NOMO-1 (cell line): ENCODE results near the gene CBR3.
"Not testable (repeated sequence)": the region's sequence is repeated elsewhere in the genome, so short reads cannot be mapped to it uniquely, and the experiment has no call there.

ENCODE experiments used
- DNase-seq, 2 experiments: peaks; one replicate each; lab custom pipeline; 2025; ENCODE audit not compliant: unreplicated experiment in 2 of 2; lab: John Stamatoyannopoulos, UW

The CBR3 gene

DNA sequence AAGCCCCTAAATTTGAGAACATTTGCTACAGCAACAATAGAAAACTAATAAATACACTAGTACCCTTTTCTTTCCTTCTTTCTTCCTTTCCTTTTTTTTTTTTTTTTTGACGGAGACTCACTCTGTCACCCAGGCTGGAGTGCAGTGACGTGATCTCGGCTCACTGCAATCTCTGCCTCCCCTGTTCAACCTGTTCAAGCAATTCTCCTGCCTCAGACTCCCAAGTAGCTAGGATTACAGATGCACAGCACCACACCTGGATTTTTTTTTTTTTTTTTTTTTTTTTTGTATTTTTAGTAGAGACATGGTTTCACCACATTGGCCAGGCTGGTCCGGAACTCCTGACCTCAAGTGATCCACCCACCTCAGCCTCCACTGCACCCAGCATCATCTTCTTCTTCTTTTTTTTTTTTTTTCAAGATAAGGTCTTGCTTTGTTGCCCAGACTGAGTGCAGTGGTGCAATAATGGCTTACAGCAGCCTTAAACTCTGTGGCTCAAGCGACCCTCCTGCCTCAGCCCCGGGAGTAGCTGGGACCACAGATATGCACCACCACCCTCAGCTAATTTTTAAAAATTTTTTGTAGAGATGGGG, 19.6 kb upstream of the CBR3 start:
- peak; percentile 13 to 62 for DNase-seq

GRCh38 chr21:36117286-36117741, 17.6 kb upstream of the CBR3 start:
- DNase-seq = peak in 1 of 2 experiments; percentile 16

DNA sequence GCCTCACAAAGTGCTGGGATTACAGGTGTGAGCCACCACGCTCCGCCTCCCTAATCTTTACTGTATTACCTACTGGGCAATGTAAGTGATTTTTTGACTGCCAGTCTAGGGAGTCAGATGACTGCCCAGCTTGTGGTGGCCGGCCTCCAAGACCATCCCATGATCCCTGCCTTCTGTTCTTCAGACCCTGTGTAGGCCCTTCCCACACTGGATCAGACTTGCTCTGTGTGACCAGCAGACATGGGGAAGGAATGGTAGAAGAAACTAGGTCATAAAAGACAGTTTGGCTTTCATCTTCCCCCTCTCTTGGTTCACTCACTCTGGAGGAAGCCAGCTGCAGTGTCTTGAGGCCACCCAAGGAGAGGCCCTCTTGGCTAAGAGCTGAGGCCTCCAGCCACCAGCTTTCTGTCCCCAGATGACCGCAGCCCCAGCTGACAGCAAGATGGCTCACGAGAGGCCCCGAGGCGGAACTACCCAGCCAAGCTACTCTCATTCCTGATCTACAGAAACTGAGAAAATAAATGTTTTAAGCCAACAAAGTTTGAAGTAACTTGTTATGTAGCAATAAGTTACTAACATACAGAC, 14.5 kb upstream of the CBR3 start:
- peak; percentile 86 to 92 for DNase-seq

GRCh38 chr21:36122977-36123376, 11.9 kb upstream of the CBR3 start:
- DNase-seq = no peak

DNA sequence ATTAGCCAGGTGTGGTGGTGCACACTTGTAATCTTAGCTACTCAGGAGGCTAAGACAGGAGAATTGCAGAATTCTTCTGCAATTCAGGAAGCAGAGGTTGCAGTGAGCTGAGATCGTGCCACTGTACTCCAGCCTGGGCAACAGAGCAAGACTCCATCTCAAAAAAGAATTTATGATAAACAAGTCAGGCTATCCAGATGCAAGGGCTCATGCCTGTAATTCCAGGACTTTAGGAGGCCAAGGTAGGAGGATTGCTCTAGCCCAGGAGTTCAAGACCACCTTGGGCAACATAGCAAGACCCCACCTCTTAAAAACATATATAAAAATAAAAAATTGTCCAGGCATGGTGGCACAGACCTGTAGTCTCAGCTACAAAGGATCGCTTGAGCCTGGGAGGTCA, 10.5 kb upstream of the CBR3 start:
- DNase-seq = no peak

DNA sequence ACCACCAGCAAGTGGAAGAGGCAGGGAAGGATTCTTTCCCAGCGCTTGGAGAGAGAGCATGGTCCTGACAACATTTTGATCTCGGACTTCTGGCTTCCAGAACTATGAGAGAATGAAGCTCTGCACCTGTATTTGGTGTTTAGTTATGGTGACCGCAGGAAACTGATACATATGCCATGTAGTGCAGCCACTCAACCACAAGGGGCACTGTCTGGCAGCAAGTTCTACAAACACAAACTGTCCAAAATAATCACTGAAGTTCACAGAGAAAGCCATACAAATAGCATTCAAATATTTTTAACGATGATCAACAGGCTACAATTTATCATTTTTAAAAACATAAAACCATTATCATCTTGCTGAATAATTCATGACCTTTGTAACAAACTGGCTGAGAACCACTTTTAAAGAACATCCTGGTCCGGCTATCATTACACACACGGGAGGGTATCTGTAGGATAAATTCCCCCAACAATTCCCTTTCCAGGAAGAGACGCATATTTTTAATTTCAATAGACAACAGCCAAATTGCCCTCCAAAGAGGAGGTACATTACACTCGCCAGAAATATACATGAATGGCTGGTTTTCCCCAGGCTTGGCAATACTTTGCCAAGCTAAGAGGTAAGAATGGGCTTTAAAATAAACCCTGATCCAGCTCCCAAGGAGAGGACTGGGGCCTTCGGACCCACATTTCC, 9.2 kb upstream of the CBR3 start:
- DNase-seq = peak; percentile 12 to 17

DNA sequence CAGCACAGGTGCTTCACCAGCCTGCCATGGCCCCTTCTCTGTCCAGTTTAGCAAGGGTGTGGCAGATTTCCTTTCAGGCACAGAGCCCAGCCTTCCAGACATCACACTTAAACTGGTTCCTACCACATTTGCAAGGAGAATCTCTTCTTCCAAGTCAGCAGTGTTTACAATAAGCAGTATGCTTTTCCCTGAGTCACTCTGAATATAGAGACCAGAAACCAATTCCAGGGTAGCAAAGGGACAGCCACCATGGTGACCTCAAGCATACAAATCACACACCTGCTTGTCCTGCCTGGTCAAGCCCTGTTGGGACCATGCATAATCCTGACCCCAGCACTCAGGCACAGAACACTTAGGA, 8.7 kb upstream of the CBR3 start:
- DNase-seq = no peak

DNA sequence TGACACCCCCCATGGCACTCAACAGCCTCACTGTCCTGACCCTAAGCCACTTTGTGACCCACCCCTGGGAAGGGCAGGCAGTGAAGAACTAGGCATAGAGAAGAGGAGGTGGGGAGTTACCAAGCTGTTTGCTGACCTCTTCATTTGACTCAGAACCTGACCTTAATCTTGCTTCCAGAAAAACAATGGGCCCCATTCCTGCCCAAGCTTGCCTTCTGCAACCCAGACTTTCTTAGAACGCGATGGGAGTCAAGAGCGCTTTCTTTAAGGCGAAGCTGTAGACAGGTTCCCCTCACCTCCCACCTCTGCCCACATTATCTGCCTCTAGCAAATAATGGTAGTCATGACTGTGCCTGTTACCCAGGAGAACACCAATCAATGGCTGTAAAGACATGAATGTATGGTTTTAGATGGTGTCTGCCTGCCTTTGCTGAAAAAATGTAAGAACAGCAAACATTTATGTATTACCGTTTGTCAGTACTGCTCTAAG, 8.2 kb upstream of the CBR3 start:
- no peak for DNase-seq

DNA sequence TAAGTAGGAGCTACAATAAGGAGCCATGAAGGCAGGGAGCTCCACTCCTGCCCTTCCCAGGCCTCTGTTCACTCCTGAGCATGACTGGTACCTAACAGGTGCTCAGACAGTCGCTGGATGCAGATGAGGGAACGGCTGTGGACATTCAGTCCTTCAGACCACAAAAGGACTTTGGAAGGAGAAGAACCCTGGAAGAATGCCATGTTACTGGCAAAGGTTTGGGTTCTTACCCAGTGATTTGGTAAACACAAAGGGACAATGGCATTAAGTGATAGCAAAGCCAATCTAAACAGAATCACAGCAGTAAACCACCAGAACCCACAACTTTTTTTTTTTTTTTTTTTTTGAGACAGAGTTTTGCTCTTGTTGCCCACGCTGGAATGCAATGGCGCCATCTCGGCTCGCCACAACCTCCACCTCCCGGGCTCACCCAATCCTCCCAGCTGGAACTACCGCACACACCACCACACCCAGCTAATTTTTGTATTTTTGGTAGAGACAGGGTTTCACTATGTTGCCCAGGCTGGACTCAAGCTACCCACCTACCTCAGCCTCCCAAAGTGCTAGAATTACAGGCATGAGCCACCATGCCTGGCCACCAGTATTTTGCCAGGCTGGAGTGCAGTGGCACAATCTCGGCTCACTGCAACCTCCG, 7.5 kb upstream of the CBR3 start:
- no peak for DNase-seq

DNA sequence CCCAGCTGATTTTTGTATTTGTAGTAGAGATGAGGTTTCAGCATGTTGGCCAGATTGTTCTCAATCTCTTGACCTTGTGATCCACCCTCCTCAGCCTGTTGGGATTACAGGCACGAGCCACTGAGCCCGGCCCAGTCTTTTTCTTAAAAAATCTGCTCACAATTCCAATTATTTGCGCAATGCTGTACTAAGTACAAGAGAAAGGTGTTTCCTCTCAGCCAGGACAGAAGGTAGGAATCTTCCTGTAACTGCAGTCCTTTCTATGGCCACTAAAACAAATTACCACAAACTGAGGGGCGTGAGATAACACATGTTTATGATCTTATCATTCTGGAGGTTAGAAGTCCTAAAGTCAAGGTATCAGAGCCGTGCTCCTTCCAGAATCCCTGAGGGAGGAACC, 6.9 kb upstream of the CBR3 start:
- DNase-seq = no peak

DNA sequence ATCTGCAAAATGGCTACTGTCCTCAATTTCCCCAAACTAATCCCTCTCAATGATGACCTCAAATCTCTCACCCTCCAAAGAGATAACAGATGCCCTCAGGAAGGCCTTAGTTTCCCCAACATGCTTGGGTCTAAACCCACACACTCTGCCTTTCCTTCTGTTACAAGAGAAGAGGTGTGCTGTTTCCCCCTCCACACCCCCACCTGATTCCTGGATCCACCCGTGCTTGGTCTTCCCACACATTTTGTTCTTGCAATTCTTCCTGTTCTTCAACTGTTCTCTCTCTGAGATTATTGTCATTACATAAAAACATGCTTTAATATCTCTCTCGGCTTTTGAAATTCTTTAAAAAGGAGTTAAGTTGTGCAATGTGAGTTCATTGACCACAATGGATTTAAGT, 5.7 kb upstream of the CBR3 start:
- DNase-seq = peak; percentile 23 to 37

- DNase-seq = not testable (repeated sequence)
Measured at GRCh38 chr21:36130414-36130762, 4.5 kb upstream of the CBR3 start.

DNA sequence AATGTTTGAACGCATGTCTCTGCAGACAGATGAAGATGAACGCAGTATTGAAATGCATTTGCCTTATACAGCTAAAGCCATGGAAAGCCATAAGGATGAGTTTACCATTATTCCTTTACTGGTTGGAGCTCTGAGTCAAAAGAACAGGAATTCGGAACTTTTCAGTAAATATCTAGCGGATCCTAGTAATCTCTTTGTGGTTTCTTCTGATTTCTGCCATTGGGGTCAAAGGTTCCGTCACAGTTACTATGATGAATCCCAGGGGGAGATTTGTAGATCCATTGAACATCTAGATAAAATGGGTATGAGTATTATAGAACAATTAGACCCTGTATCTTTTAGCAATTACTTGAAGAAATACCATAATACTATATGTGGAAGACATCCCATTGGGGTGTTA, 4.0 kb upstream of the CBR3 start:
- not testable (repeated sequence) for DNase-seq

- DNase-seq = no peak
Measured at GRCh38 chr21:36132696-36133095, 2.2 kb upstream of the CBR3 start.

- DNase-seq = peak; percentile 83
Measured at GRCh38 chr21:36135391-36136102, 668 bp downstream of the CBR3 start.

GRCh38 chr21:36139791-36140190, 4.9 kb downstream of the CBR3 start:
- DNase-seq = not testable (repeated sequence)

DNA sequence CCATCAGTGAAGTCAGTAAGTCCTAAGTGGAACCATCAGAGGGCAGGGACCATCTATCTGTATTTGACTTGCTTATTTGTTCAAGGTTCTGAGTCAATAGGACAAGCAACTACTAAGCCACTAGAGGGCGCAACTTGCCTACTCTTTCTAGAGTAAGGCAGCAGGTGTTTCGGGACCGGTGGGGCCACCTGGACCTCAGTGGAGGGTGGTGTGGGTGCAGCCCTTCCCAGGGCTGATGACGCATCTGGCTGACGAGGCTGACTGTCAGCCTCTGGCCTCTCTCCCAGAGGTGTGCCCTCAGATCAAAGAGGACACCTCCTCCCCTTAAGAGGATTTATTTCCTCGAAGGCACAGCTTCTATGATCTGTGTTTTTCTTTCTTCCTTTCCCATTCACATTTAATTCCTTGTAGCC, 6.6 kb downstream of the CBR3 start:
- peak; percentile 44 to 87 for DNase-seq

DNA sequence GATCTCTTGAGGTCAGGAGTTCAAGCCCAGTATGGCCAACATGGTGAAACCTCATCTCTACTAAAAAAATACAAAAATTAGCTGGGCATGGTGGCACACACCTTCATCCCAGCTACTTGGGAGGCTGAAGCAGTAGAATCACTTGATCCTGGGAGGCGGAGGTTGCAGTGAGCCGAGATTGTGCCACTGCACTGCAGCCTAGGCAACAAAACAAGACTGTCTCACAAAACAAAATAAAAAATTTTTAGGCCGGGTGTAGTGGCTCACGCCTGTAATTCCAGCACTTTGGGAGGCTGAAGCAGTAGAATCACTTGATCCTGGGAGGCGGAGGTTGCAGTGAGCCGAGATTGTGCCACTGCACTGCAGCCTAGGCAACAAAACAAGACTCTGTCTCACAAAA, 9.4 kb downstream of the CBR3 start:
- DNase-seq = not testable (repeated sequence)

- DNase-seq = no peak
Measured at GRCh38 chr21:36145259-36145658, 10.4 kb downstream of the CBR3 start.

- DNase-seq = no peak
Measured at GRCh38 chr21:36147911-36148310, 13.0 kb downstream of the CBR3 start.

- DNase-seq = no peak
Measured at GRCh38 chr21:36148886-36149285, 14.0 kb downstream of the CBR3 start.
